Left ventricle myocardium superior (tissue), 1 donor: ENCODE results near the gene P2RX5. TPM values are rescaled to one million over a fixed set of nuclear protein-coding genes. Genes with fewer than 3 reads are reported as not detected.
A peak's percentile ranks its signal among the peaks of the same experiment; 100 is the strongest.

ENCODE experiments used
- ATAC-seq: fragments of 200-7000 bp; cut with Tn5 transposase; one replicate; pipeline ENCODE4 v1.9.1; 2020; ENCODE audit warnings: mild to moderate bottlenecking, moderate library complexity
- DNase-seq: peaks from one replicate; pipeline ENCODE4 v3.0.0-alpha.2; 2020
- intact Hi-C: fragments of 100-400 bp; cut with micrococcal nuclease; formaldehyde crosslinking; loops from one replicate; pipeline ENCODE4 v1.11.0; 2022
- total RNA-seq: library from RNA; stranded (reverse); fragmentation: NEBNext Ultra II Directional; extraction: Animal tissue kit (Norgen Biotek cat#: 25700); gene quantifications from one replicate; pipeline ENCODE4 v1.2.1, GENCODE V29; 2021
- donor health status: DM: no; HTN: yes; CAD: no; lungs with severe emphysema.

The P2RX5 gene
- total RNA-seq, 1 donor from 2014 or later = 16.4 TPM

- DNase-seq (no peak), ATAC-seq (no peak)
- intact Hi-C loops = no loop called here
Observed at GRCh38 chr17:3688027-3688553, 7.9 kb downstream of the P2RX5 start.

DNA sequence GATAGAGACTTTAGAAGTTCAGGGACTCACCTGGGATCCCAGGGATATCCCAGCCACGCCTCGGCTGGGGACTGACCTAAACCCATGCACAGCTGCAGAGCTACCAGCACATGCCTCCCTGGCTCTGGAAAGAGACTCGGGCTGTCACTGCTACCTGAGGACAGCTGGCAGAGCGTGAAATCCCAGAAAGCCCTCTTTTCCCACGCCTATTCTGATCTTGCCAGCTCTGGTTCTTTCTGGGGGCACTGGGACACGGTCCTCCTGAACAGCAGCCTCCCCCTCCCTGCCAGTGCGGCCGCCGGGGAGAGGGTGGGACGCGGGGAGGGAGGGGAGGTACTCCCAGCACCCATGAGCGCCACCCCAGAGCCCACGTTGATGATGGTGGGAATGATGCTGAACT lies 10.8 kb downstream of the P2RX5 start:
- no peak for ATAC-seq
- intact Hi-C loops = no loop called here
- DNase-seq = no peak

DNA sequence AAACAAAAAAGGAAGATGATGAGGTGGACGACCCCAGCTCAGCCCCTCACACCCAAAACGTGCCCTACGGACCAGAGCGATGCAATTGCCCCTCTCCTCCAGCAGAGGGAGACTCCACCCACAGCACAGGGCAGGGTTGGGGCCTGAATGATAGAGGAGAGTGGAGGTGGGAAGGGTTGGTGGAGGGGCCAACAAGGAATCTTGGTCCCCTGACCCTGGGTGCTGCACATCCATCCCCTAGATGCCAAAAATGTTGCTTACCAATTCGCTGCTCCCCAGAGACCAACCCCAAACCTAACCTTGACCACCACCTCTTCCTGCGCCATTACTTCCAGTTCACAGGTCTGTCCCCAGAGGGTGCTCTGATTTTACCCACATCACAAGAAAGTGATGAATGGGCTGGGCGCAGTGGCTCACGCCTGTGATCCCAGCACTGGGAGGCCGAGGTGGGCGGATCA lies 12.9 kb downstream of the P2RX5 start:
- ATAC-seq (peak; percentile 77), DNase-seq (no peak)
- intact Hi-C loops = no loop called here

- DNase-seq = no peak
- ATAC-seq = no peak
- intact Hi-C loops = no loop called here
Observed at GRCh38 chr17:3682033-3682432, 13.9 kb downstream of the P2RX5 start.

DNA sequence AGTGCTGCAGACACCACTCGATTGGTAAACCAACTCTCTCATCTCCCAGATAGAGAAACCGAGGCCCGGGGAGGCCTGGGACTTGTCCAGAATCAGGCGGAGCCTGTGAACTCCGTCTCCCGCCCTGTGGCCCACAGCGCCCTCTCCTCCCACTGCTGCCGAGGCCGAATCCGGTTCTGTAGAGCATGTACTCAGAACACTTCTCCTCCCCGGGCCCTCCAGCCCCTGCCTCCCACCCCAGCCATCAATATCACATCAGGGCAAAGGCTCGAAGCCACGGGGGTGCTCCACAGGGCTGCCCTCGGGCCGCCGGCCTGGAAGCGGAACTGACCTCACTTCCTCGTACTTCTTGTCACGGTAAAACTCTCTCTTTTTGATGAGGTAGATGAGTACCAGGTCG lies 14.4 kb downstream of the P2RX5 start:
- ATAC-seq (no peak), DNase-seq (no peak)
- intact Hi-C loops = no loop called here

DNA sequence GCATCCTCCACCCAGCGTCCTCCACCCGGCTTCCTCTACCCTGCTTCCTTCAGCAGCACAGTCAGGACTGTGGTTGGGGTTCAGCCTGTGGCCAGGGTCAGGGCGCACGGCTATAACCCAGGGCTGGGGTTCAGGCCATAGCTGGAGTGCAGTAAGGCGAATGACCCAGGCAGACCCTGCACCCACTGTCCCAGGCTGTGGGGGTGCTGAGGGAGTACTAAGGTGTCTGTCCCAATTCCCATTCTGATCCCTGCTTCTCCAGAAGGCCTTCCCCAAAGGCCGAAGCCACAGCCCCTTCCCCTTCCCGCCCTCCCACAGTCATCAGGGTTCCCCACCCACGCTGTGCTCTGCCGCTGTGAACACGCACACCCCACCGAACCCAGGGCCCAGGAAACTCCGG lies 14.9 kb downstream of the P2RX5 start:
- ATAC-seq (no peak), DNase-seq (no peak)
- intact Hi-C loops = no loop called here

DNA sequence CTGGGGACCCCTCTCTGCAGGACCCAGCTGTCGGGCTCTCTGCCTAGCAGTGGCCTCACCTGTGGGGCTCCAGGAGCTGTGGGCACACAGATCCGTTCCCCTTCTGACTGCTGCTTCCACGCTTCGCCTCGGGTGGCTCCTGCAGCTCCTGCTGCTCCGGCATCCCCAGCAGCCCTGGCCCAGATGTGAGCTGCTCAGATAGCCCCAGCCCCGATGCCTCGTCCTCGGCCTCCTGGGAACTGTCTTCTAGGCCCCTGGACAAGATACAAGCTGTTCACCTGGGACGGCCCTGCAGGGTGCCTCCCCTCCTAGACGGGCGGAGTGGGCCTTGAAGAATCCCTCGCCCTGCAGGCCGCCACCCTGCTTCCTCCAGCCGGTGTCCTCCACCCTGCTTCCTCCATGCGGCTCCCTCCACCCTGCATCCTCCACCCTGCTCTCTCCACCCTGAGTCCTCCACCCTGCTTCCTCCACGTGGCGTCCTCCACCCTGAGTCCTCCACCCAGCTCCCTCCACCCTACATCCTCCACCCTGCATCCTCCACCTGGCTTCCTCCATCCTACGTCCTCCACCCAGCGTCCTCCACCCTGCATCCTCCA lies 16.3 kb downstream of the P2RX5 start:
- intact Hi-C loops = no loop called here
- DNase-seq (no peak), ATAC-seq (no peak)

- intact Hi-C loops = no loop called here
- no peak for DNase-seq
Observed at GRCh38 chr17:3678821-3679530, 17.0 kb downstream of the P2RX5 start.

GRCh38 chr17:3678095-3678820 lies 17.7 kb downstream of the P2RX5 start:
- DNase-seq = no peak
- ATAC-seq = no peak
- intact Hi-C loops = no loop called here

More at GRCh38 chr17:3678821-3679530, 17.0 kb downstream of the P2RX5 start:
- no peak for ATAC-seq

GRCh38 chr17:3675886-3676285 lies 20.1 kb downstream of the P2RX5 start:
- DNase-seq = no peak
- intact Hi-C loops = no loop called here

DNA sequence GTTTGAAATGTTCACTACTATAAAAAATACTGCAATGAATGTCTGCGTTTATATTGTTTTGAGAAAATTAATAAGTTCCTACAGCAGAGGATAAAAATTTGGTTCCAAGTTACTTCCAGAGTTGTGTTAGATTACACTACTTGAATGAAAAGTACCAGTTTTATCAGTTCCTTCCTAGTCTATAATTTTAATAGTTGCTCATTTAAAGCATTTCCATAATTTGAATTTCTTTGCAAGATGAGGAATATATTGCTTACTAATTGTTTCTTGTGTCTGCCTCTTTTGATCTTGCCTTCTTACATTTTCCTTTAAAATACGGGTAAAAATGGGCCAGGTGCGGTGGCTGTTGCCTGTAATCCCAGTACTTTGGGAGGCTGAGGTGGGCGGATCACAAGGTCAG lies 23.4 kb downstream of the P2RX5 start:
- DNase-seq (no peak), ATAC-seq (no peak)
- intact Hi-C loops = no loop called here

More at GRCh38 chr17:3675886-3676285, 20.1 kb downstream of the P2RX5 start:
- no peak for ATAC-seq

- intact Hi-C loops = no loop called here
- no peak for DNase-seq
- no peak for ATAC-seq
Observed at GRCh38 chr17:3669548-3669947, 26.4 kb downstream of the P2RX5 start.

DNA sequence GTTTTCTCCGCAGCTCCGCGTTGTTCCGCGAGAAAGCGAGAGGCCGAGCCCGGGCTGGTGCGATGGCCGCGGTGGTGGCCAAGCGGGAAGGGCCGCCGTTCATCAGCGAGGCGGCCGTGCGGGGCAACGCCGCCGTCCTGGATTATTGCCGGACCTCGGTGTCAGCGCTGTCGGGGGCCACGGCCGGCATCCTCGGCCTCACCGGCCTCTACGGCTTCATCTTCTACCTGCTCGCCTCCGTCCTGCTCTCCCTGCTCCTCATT lies 26.9 kb downstream of the P2RX5 start:
- DNase-seq = no peak
- ATAC-seq = no peak
- intact Hi-C loops = no loop called here

- ATAC-seq = peak; percentile 88
- intact Hi-C loops = no loop called here
Observed at GRCh38 chr17:3668279-3669084, 27.5 kb downstream of the P2RX5 start, which contains the start of the genes EMC6 and TAX1BP3. TSS of gene EMC6 (plus strand) at chr17:3668812. CDS start at chr17:3669147, 335 bp downstream. TSS of gene TAX1BP3 (minus strand) at chr17:3668578. CDS start at chr17:3668526, 52 bp downstream.

DNA sequence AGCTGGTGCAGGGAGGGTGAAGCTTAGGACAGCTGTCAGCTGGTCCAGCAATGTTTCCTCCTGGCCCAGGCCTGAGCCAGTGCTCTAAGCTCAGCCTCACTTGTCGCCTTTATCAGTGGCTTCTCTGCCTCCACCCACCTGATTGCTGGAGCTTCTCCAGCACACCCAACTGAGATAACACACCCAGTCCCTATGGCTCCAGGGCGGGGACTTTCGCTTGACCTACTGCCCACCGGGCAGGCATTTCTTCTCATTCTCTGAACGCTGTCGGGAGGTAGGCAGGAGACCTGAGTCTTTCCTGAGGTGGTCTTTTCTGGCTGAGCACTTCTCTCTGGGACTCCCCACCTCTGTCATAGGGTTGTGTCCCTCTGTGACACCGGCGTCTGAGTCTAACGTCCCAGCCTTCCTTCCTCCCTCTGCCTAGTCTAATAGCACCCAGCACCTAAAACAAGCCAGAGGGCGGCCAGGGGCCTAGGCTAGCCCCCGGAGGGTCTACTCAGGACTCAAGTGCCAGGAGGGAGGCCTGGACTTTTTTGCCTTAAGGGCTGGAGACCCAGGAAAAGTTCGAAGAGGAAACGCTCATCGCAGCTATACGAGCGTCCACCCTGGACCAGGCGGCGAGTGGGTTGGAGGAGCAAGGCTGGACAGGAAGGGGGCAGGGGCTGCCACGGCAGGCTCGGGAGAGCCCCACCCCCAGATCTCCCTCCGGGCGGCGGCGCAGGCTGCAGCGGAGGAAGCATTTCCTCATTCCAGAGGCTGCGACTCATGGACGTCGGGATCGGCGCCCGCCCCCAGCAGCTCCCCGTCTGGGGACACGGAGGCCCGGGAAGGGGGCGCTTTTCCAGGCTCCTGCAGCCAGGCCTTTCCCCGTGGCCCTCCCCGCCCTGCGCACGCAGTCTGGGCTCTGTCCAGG lies 28.3 kb downstream of the P2RX5 start:
- peak; percentile 94 for DNase-seq
- ATAC-seq = peak; percentile 82
- intact Hi-C loops = no loop called here

More at GRCh38 chr17:3668279-3669084, 27.5 kb downstream of the P2RX5 start, which contains the start of the genes EMC6 and TAX1BP3:
- DNase-seq = peak; percentile 100

- ATAC-seq (no peak), DNase-seq (no peak)
- intact Hi-C loops = no loop called here
Observed at GRCh38 chr17:3666516-3666915, 29.4 kb downstream of the P2RX5 start.

- peak; percentile 70 for DNase-seq
- intact Hi-C loops = no loop called here
- ATAC-seq = no peak
Observed at GRCh38 chr17:3665834-3666233, 30.1 kb downstream of the P2RX5 start.
